HG02973 (cell line): ENCODE results near the gene GNA14.
"Not testable (repeated sequence)": the region's sequence is repeated elsewhere in the genome, so short reads cannot be mapped to it uniquely, and the experiment has no call there.

Experiments
- ATAC-seq: cut with Tn5 transposase; IDR thresholded peaks from one replicate; pipeline ENCODE4 v1.9.1; 2021; ENCODE audit warnings: moderate library complexity; ENCODE audit not compliant: unreplicated experiment

GNA14 gene

DNA sequence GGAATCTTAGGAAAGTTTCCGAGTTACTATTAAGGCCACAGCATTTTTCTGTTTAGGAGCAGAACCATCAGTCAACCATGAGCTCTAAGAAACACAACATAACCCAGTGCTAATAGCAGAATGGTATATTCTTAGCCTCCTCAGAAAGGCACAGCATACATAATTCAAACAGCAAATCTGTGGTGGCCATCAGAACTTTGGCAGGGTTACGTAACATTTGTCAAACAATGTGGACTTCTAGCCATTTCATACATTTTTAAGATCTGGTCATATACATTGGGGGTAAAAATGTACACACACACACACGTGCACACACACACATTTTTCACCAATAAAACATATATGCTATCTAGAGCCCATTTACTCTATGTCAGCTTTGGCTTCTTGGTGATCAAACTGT is 225.2 kb downstream of the GNA14 start:
- no peak for ATAC-seq

DNA sequence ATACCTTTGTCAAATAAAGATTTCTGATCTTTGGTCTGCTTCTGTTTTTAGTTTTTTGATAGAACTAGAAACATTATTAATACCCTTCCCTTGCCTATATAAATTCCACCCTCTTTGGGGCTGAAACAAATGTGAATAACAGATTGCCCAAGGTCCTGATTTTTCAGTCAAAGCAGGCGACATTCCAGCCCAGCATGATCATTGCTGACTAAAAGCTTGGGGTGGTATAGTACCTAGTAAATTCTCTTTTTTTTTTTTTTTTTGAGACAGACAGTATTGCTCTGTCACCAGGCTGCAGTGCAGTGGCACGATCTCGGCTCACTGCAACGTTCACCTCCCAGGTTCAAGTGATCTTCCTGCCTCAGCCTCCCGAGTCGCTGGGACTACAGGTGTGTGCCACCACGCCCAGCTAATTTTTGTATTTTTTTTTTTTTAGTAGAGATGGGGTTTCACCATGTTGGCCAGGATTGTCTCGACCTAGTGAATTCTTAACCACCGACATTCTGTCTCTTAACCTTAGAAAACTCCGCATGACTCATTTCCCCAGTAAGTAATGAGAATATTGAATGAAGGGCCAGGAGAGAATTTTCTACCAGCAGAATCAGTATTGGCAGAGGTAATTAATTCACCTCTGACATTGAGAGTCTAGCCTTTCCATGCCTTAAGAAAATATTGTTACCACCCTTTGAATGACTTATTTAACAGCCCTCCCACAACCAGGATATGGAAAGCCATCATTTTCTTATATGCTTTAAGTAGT is 226.4 kb downstream of the GNA14 start:
- ATAC-seq: no peak

DNA sequence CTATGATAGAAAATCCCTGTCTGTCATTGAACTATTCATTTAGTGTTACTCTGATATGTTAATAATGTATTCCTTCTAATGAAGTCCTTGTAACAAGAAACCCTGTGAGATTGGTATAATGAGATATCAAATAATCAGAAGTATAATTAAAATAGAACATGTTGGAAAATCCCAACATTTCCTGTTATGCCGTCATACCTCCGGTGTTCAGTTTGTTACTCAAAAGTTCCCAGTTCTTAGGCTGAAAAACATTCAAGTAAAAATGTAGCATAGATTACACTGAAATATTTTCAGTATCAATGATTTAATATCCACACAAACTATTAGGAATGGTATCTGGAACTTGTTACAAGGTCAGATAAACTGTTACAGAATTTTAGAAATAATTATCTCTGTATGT is 227.5 kb downstream of the GNA14 start:
- no peak for ATAC-seq

DNA sequence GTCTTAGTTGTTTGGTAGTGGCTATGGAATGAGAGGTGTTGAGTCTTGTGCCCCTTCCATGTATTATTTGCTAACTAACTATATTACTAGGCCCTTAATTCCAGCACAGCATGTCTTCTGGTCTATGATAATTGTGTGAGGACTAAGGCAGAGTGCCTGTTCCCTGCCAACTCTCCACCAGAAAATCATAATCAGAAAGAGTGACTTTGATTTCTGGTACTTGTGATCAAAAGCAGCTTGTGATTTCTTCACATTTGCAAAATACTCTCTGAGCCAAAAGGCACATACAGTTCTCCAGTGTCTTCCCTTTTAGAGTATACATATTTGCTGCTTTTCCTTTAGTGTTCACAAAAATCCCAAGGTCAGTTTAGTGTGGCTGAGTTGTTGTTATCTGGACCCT is 229.9 kb downstream of the GNA14 start:
- no peak for ATAC-seq

DNA sequence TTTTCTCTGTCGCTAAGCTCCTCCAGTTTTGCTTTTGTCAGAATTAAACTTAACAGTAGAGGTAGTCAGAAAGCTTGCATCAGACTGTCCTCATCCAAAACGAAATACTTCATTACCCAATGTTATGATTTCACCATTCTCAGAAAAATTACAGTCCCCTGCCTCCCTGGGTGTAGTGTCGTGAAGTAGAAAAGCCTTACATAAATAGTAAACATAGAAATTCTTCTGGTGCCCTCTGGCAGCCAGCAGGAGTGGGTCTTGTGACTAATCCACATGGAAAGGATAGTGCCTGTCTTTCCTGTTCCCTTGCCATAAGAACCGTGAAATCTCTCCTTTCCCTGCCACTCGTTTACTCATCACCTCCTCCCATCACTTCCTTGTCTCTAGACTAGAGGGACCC is 230.6 kb downstream of the GNA14 start:
- ATAC-seq: no peak

DNA sequence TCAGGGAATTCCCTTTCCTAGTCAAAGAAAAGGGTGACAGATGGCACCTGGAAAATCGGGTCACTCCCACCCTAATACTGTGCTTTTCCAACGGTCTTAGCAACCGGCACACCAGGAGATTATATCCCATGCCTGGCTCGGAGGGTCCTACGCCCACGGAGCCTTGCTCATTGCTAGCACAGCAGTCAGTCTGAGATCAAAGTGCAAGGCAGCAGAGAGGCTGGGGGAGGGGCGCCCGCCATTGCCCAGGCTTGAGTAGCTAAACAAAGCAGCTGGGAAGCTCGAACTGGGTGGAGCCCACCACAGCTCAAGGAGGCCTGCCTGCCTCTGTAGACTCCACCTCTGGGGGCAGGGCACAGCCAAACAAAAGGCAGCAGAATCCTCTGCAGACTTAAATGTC is 239.6 kb downstream of the GNA14 start:
- ATAC-seq: not testable (repeated sequence)

DNA sequence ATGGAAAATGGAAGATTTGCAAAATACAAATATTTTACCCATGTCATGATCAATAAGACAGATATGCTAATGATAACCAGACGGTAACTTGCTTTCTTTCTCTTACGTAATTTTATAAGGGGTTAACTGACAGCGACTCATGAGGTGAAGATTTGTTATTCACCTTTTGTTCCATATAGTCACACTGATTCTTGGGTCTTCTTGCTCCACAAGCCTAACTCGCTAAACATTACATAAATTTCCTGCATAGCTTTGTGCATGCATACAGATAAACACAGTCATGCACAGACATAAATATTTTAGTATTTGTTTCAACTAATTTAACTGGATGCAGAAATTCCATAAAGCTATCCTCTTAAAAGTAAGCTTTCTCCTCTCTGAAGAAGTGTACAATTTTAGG is 244.9 kb downstream of the GNA14 start:
- no peak for ATAC-seq

DNA sequence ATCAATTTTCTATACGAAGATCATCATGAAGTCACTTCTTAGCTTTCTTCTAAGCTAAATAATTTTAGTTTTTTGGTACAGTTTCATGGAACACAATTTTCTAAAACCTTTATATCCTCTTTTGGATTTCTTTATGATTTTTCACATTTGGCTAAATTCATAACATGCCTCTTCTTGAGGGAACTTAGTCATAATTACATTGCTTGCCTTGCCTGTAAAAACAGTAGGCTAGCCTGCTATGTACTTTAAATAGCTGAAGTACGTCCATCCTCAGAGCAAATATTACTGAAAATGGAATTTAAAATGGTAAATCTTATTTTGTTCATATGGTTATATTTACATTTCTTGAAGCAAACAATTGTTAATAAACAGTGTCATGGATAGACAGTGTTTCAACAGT is 245.8 kb downstream of the GNA14 start:
- no peak for ATAC-seq

DNA sequence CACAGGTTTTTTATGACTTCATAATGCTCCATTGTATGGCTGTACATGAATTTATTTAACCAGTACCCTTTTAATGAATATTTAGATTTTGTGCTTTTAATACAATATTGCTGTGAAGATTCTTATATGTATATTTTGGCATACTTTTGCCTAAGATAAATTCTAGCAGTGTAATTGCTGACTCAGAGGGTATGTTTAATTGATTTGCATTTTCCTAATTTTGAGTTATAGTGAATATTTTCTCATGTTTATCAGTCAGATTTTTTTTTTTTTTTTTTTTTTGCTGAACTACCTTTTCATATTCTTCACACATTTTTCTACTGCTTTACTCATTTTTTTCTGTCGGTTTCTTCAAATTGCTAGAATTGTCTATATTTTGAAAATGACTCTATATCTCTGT is 248.2 kb downstream of the GNA14 start:
- ATAC-seq: no peak

DNA sequence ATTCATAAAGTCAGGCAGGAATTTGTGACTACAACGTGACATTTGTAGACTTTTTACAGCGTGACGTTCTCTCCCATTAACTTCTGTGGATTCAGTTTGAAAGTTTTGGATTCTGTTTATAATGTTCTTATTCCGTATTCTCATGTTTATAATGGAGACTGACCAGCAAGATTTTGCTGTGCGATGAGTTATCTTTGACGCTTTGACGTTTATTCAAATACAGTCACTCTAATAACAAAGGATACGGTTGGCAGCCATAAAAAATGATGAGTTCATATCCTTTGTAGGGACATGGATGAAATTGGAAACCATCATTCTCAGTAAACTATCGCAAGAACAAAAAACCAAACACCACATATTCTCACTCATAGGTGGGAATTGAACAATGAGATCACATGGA is 249.5 kb downstream of the GNA14 start:
- ATAC-seq: not testable (repeated sequence)

DNA sequence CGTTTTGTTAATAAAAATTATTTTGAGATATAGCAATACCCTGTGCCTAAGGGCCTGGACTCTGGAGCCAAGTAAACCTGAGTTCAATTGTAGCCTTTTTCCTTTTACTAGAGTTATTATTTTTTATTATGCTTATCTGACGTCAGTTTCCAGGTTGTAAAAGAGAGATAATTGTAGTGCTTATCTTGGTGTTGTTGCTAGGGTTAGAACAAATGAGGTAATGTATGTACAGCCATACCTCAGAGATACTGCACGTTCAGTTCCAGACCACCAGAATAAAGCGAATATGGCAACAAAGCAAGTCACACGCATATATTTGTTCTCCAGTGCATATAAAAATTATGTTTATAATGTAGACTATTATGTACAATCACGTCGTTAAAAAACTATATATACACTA is 255.8 kb downstream of the GNA14 start:
- ATAC-seq: no peak

DNA sequence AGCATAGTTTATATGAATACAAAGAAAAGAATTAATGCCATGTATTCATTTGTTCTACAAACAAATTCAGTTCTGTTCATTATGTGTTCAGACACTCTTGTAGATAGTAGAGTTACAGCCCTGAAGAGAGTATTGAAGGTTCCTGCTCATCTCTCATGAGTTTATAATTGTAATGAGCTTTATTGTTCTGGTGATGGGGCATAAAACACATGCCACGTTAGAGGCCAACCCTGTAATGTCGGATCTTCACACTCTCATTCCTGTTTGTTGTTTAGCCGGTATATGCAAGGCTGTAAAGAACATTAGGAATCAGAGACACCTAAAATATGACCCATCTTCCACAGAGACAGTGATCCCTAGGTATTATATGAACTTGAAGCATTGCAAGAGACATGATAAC is 256.3 kb downstream of the GNA14 start:
- ATAC-seq: no peak

DNA sequence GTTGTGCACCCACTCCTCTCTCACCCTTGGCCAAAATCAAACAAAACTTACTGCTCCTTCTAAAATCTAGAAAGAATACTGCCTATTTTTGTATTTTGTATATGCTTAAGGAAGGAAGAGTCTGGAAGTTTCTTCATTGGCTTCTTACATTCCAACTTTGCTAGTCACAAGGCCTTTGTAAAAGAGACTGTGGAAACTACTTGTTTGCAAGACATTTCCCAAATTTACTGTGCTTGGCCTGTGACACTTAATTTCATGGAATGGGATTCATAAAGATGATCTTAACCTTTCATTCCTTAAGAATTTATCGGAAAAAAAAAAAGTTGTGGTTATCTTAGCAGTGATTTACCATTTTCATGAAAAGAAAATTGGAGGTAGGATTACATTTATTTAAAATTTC is 261.9 kb downstream of the GNA14 start:
- ATAC-seq: no peak

DNA sequence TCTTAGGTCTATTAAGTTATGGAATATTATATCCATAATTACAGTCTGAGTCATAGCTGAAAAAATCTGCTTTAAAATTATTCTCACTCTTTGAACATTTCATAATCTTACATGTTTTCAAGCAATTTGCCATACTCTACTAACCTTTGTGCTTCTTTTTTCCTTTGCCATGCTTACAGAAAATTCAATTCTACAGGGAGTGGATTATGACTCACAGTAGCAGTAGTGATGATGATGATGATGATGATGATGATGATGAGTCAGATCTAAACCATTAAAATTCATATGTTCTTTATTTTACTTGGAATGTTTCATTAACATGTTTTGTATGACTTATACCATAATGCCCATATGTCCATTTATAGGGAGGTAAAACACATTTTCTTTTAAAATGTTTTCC is 263.7 kb downstream of the GNA14 start:
- ATAC-seq: no peak

DNA sequence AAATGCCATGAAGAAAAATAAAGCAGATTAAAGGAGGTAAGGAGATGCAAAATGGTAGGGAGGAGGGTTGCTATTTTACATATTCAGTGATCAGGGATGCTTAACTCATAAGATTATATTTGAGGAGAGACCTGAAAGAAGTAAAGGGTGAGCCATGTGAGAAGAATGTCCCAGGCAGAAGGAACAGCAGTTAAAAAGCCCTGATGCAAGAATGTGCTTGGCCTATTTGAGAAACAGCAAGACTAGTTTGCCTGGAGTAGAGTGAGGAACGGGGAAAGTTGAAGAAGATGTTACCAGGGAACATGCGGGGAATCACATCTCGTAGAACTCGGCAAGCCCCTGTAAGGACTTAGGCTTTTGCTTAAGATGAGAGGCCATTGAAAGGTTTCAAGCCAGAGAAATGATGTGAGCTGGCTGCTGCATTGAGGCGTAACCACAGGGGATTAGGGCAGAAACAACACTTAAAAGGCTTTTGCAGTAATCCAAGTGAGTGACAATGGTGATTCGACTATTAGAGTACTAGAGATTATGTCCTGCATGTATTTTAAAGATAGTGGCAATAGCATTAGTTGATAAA is 272.1 kb downstream of the GNA14 start:
- no peak for ATAC-seq

DNA sequence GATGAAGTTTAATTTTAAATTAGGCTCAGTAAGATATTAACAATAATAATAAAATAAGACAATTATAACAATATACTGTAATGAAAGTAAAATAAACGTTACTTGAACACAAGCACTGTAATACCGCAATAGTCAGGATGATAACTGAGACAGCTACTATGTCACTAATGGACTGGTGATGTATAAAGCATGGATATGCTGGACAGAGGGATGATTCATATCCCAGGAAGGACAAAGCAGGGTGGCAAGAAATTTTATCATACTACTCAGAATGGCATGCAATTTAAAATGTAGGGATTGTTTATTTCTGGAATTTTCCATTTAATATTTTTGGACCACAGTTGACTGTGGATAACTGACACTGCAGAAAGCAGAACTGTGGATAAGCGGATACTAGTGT is 273.9 kb downstream of the GNA14 start:
- no peak for ATAC-seq
